SJSA1 (cell line): Measurements from ENCODE around the gene NUP133. TPM values are rescaled to one million over a fixed set of nuclear protein-coding genes. Genes with fewer than 3 reads are reported as not detected.

Experiments
- total RNA-seq: library from RNA; depleted of rRNA; stranded (reverse); fragments of >200 nt; shearing (Covaris generic); gene quantifications from 2 replicates; pipeline ENCODE4 v1.2.3, GENCODE V29; 2014; rRNA removed

Gene NUP133
- total RNA-seq, 1 experiment from 2014 or later = 39.0 TPM

Other genes with a start within 250 kb of the NUP133 start
- gene RAB4A, start 237.2 kb downstream of the NUP133 start, total RNA-seq = 15.3 and 35.6 TPM in 2 replicates
- 14.4 and 15.1 TPM in 2 replicates for gene CCSAP, start 165.3 kb downstream of the NUP133 start, total RNA-seq
- not detected in 2 replicates for gene ACTA1, start 74.2 kb downstream of the NUP133 start, total RNA-seq
- gene ABCB10, start 50.4 kb upstream of the NUP133 start, total RNA-seq = 30.0 and 31.7 TPM in 2 replicates
- 12.0 and 25.5 TPM in 2 replicates for gene TAF5L, start 117.8 kb upstream of the NUP133 start, total RNA-seq
- 11.9 and 15.2 TPM in 2 replicates for gene URB2, start 117.9 kb upstream of the NUP133 start, total RNA-seq